CD4-positive, alpha-beta T cell treated with Interleukin-10 for 1 hour (primary cell): Measurements from ENCODE around the gene RACK1.

Experiments used
- DNase-seq: peaks from one replicate; pipeline ENCODE4 v3.0.0-alpha.2; 2020

Gene RACK1

GRCh38 chr5:181259283-181259682 lies 15.6 kb upstream of the RACK1 start:
- no peak for DNase-seq

- DNase-seq, result no peak
Measured at GRCh38 chr5:181258576-181258975, 14.9 kb upstream of the RACK1 start.

- DNase-seq, result no peak
Measured at GRCh38 chr5:181255836-181256578, 12.3 kb upstream of the RACK1 start.

- no peak for DNase-seq
Measured at GRCh38 chr5:181255276-181255675, 11.6 kb upstream of the RACK1 start.

GRCh38 chr5:181248277-181248676 lies 4.6 kb upstream of the RACK1 start:
- no peak for DNase-seq

- peak; percentile 72 for DNase-seq
Measured at GRCh38 chr5:181246276-181247049, 2.8 kb upstream of the RACK1 start.

GRCh38 chr5:181245427-181246275 lies 1.9 kb upstream of the RACK1 start:
- DNase-seq, result no peak

- no peak for DNase-seq
Measured at GRCh38 chr5:181243018-181243563, 615 bp downstream of the RACK1 start.

GRCh38 chr5:181242031-181242451 lies 1.7 kb downstream of the RACK1 start:
- no peak for DNase-seq

GRCh38 chr5:181241393-181241975 lies 2.2 kb downstream of the RACK1 start:
- peak; percentile 49 for DNase-seq

- DNase-seq, result no peak
Measured at GRCh38 chr5:181239062-181239663, 4.5 kb downstream of the RACK1 start.

GRCh38 chr5:181237729-181238385 lies 5.8 kb downstream of the RACK1 start:
- no peak for DNase-seq

- no peak for DNase-seq
Measured at GRCh38 chr5:181236954-181237641, 6.6 kb downstream of the RACK1 start.

GRCh38 chr5:181236471-181236870 lies 7.2 kb downstream of the RACK1 start:
- DNase-seq, result no peak

GRCh38 chr5:181235689-181236366 lies 7.9 kb downstream of the RACK1 start:
- DNase-seq, result no peak

GRCh38 chr5:181235323-181235688 lies 8.4 kb downstream of the RACK1 start:
- DNase-seq, result no peak

- DNase-seq, result no peak
Measured at GRCh38 chr5:181234455-181235306, 9.0 kb downstream of the RACK1 start.

- no peak for DNase-seq
Measured at GRCh38 chr5:181233801-181234454, 9.8 kb downstream of the RACK1 start.
